CD14-positive monocyte (primary cell): Measurements from ENCODE around the gene SLC25A26. TPM values are rescaled to one million over a fixed set of nuclear protein-coding genes. Genes with fewer than 3 reads are reported as not detected.

Source experiments
- DNase-seq, 3 donors: peaks; one replicate each; pipeline ENCODE4 v3.0.0-alpha.2; 2011 to 2022
- H2AFZ ChIP-seq: 2 replicates; pipeline ENCODE4 v1.6.0; 2012; ENCODE audit warnings: mild to moderate bottlenecking, low read depth, low read length, inconsistent platforms; ENCODE audit not compliant: insufficient read depth, poor library complexity, severe bottlenecking
- H3K27ac ChIP-seq, 2 donors: 1 replicate in 1 of 2; 2 replicates in 1 of 2; pipeline ENCODE4 v1.5.1; 2012 to 2013; ENCODE audit warnings: low read length in 2 of 2, control low read depth in 1 of 2, inconsistent platforms in 1 of 2, low read depth in 1 of 2, mild to moderate bottlenecking in 1 of 2
- H3K27me3 ChIP-seq, 2 donors: one replicate each; pipeline versions ENCODE4 v1.6.0 to v1.6.1; 2011 to 2013; ENCODE audit warnings: low read length in 2 of 2; ENCODE audit not compliant: control insufficient read depth in 2 of 2, insufficient read depth in 2 of 2
- H3K36me3 ChIP-seq, 2 donors: replicated peaks in 1 of 2; 1 replicate in 1 of 2; 2 replicates in 1 of 2; pipeline versions ENCODE4 v1.5.1 to v1.6.1; 2012 to 2013; ENCODE audit warnings: low read length in 2 of 2, control low read depth in 1 of 2, inconsistent platforms in 1 of 2, mild to moderate bottlenecking in 1 of 2; ENCODE audit not compliant: insufficient read depth in 2 of 2, control insufficient read depth in 1 of 2
- H3K4me1 ChIP-seq, 2 donors: 1 replicate in 1 of 2; 2 replicates in 1 of 2; pipeline versions ENCODE4 v1.5.1 to v1.6.1; 2012 to 2013; ENCODE audit warnings: low read length in 2 of 2, control low read depth in 1 of 2, inconsistent platforms in 1 of 2, mild to moderate bottlenecking in 1 of 2, moderate library complexity in 1 of 2; ENCODE audit not compliant: insufficient read depth in 2 of 2, control insufficient read depth in 1 of 2
- H3K4me2 ChIP-seq: replicated peaks from 2 replicates; pipeline ENCODE3; 2012; ENCODE audit warnings: low read length, moderate library complexity, mild to moderate bottlenecking; ENCODE audit not compliant: poor library complexity, severe bottlenecking; ENCODE audit errors: extremely low read depth
- H3K4me3 ChIP-seq, 3 experiments: fragments of 200-600 bp in 1 of 3; sonication (generic) in 1 of 3; replicated peaks in 1 of 3; 1 replicate in 2 of 3; 2 replicates in 1 of 3; pipeline ENCODE4 v1.5.1; 2011 to 2013; ENCODE audit warnings: low read length in 3 of 3, mild to moderate bottlenecking in 3 of 3, control low read depth in 2 of 3, low read depth in 2 of 3, inconsistent platforms in 1 of 3, moderate library complexity in 1 of 3
- H3K79me2 ChIP-seq: 2 replicates; pipeline ENCODE4 v1.6.0; 2012; ENCODE audit warnings: mild to moderate bottlenecking, control low read depth, inconsistent platforms, low read length, moderate library complexity; ENCODE audit not compliant: insufficient read depth
- H3K9ac ChIP-seq: 2 replicates; pipeline ENCODE4 v1.6.0; 2017; ENCODE audit warnings: low read length, mild to moderate bottlenecking; ENCODE audit not compliant: insufficient read depth, poor library complexity, severe bottlenecking
- H3K9me3 ChIP-seq, 2 donors: replicated peaks in 1 of 2; 1 replicate in 1 of 2; 2 replicates in 1 of 2; pipeline versions ENCODE4 v1.5.1 to v1.6.1; 2012 to 2013; ENCODE audit warnings: low read length in 2 of 2, control low read depth in 1 of 2; ENCODE audit not compliant: control insufficient read depth in 1 of 2, insufficient read depth in 1 of 2
- H4K20me1 ChIP-seq: 2 replicates; pipeline ENCODE4 v1.6.0; 2012; ENCODE audit warnings: mild to moderate bottlenecking, low read length, control low read depth, moderate library complexity; ENCODE audit not compliant: insufficient read depth
- H3K27ac Mint-ChIP-seq, 7 donors: one replicate each; pipeline ENCODE4 v1.8.0; 2020; ENCODE audit warnings: mild to moderate bottlenecking in 7 of 7, mixed read lengths in 7 of 7, moderate library complexity in 6 of 7, inconsistent platforms in 2 of 7
- H3K27me3 Mint-ChIP-seq, 3 donors: one replicate each; pipeline ENCODE4 v1.8.0; 2021 to 2022; ENCODE audit warnings: low read depth in 3 of 3, mild to moderate bottlenecking in 3 of 3, mixed read lengths in 3 of 3, moderate library complexity in 3 of 3, inconsistent platforms in 1 of 3
- H3K36me3 Mint-ChIP-seq, 2 donors: one replicate each; pipeline ENCODE4 v1.8.0; 2020; ENCODE audit warnings: mixed read lengths in 2 of 2, inconsistent platforms in 1 of 2, mild to moderate bottlenecking in 1 of 2
- H3K4me1 Mint-ChIP-seq: one replicate; pipeline ENCODE4 v1.8.0; 2020; ENCODE audit warnings: mild to moderate bottlenecking, mixed read lengths
- H3K4me3 Mint-ChIP-seq, 2 donors: one replicate each; pipeline ENCODE4 v1.8.0; 2020; ENCODE audit warnings: mild to moderate bottlenecking in 2 of 2, mixed read lengths in 2 of 2, moderate library complexity in 1 of 2
- H3K9me3 Mint-ChIP-seq, 7 donors: one replicate each; pipeline ENCODE4 v1.8.0; 2020 to 2022; ENCODE audit warnings: mixed read lengths in 7 of 7, mild to moderate bottlenecking in 6 of 7, moderate library complexity in 6 of 7, inconsistent platforms in 2 of 7
- WGBS: methylation state at CpG from one replicate; pipeline ENCODE4 v1.1.5; 2013; ENCODE audit warnings: missing lambda C conversion rate; ENCODE audit not compliant: insufficient coverage; 5-methylcytosine and 5-hydroxymethylcytosine counted together
- intact Hi-C, 2 donors: fragments of 100-400 bp; cut with micrococcal nuclease; formaldehyde crosslinking; loops; one replicate each; pipeline versions ENCODE4 v1.15.0 to v1.15.1; 2023
- polyA plus RNA-seq, 3 donors: library from polyadenylated mRNA; depleted of rRNA in 1 of 3; unstranded in 2 of 3; stranded (reverse) in 1 of 3; fragments of 300-500 nt in 2 of 3; fragments of >200 nt in 1 of 3; fragmentation: Illumina TruSeq in 2 of 3; gene quantifications; 1 replicate in 2 of 3; 2 replicates in 1 of 3; pipeline ENCODE4 v1.2.3, GENCODE V29; 2012 to 2021
- TF ChIP-seq, protein P1 (sequence below): fragments of 200-600 bp; IDR thresholded peaks from one replicate; pipeline ENCODE4 v1.8.0; 2022; ENCODE audit warnings: antibody characterized with exemption, mild to moderate bottlenecking

The SLC25A26 gene
- polyA plus RNA-seq, 3 donors = 11.6 to 23.0 (median 14.4) TPM

DNA sequence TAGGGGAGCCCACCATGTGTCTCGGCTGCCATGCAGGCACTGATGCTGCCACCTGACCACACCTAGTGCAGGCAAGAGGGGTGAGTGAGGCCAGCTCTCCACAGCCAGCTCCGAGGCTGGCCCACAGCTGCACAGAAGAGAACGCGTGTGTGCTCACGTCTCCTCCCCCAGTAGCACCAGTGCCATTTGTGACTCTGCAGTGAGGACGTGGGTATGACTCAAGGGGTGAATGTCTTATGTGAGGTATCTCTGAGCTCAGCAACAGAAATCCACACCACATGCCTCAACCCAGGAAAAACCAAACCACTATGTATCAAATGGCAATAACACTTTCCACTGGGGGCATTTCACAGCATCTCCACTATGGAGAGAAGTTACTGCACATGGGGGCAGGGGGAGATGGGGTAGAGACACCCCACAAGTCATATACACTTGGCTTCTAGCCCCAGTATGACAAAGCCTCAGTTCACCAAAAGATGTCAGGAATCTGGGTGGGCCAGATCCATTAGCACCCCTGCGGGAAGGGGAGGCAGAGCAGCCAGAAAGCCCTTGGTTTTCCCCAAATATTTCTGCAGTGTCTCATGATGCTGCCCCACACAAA lies 192.4 kb downstream of the SLC25A26 start:
- TF ChIP-seq, protein P1, sequence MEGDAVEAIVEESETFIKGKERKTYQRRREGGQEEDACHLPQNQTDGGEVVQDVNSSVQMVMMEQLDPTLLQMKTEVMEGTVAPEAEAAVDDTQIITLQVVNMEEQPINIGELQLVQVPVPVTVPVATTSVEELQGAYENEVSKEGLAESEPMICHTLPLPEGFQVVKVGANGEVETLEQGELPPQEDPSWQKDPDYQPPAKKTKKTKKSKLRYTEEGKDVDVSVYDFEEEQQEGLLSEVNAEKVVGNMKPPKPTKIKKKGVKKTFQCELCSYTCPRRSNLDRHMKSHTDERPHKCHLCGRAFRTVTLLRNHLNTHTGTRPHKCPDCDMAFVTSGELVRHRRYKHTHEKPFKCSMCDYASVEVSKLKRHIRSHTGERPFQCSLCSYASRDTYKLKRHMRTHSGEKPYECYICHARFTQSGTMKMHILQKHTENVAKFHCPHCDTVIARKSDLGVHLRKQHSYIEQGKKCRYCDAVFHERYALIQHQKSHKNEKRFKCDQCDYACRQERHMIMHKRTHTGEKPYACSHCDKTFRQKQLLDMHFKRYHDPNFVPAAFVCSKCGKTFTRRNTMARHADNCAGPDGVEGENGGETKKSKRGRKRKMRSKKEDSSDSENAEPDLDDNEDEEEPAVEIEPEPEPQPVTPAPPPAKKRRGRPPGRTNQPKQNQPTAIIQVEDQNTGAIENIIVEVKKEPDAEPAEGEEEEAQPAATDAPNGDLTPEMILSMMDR = no peak
- Histone ChIP-seq H3K4me2 (no peak overlapping the region), H3K4me1 (no peaks in the 10 kb centered on the region), H3K36me3 (no peaks in the 10 kb centered on the region), H3K9ac (no peak overlapping the region), H3K4me3 (no peak overlapping the region), H4K20me1 (no peaks in the 10 kb centered on the region), H3K27me3 (no peaks in the 10 kb centered on the region), H3K9me3 (no peaks in the 10 kb centered on the region), H3K27ac (no peak overlapping the region), H3K79me2 (no peaks in the 10 kb centered on the region), H2AFZ (no peak overlapping the region)
- peaks cover 0 to 1% (median 0%) of the 10 kb centered on the region in 3 donors for H3K27me3 Mint-ChIP-seq
- no peaks in the 10 kb centered on the region for H3K4me1 Mint-ChIP-seq
- peaks cover 0 to 2% (median 0%) of the 10 kb centered on the region in 7 donors for H3K9me3 Mint-ChIP-seq
- DNase-seq = no peak
- H3K27ac Mint-ChIP-seq = no peak overlapping the region
- intact Hi-C loops = no loop called here
- 100% methylated on average over 2 of the region's 7 CpGs for WGBS
- no peak overlapping the region for H3K4me3 Mint-ChIP-seq
- peaks cover 9 to 13% of the 10 kb centered on the region in 2 donors for H3K36me3 Mint-ChIP-seq

DNA sequence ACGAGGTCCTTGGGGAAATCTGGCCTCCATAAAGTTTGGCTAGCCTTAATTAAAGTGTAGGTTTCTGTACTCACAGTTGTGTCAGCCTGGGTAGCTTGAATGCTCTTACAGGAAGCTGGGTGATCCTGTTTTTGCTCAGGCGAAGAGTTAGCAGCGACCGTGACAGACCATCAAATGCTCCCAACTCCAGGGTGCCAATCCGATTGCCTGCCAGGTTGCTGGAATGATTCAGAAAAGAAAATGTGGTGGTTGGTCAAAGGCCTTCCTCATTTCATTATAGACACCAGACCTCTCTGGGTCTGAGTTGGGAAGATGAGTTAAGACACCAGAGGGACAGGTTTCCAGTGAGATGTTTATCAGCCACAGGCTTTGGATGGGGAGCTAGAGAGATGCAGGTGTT lies 194.0 kb downstream of the SLC25A26 start:
- TF ChIP-seq, protein P1 = no peak
- H3K27me3 ChIP-seq = no peaks in the 10 kb centered on the region
- intact Hi-C loops = no loop called here
- H3K36me3 ChIP-seq = no peaks in the 10 kb centered on the region
- H3K9me3 Mint-ChIP-seq = peaks cover 0 to 11% (median 3%) of the 10 kb centered on the region in 7 donors
- H3K4me3 Mint-ChIP-seq = no peak overlapping the region
- no peak overlapping the region for H3K4me3 ChIP-seq
- H4K20me1 ChIP-seq = no peaks in the 10 kb centered on the region
- no peak overlapping the region for H3K9ac ChIP-seq
- H3K27ac Mint-ChIP-seq = no peak overlapping the region
- H3K27me3 Mint-ChIP-seq = peaks cover 0 to 1% (median 0%) of the 10 kb centered on the region in 3 donors
- no peak overlapping the region for H3K4me2 ChIP-seq
- no peak for DNase-seq
- no peak overlapping the region for H3K27ac ChIP-seq
- 100% methylated on average over 2 of the region's 5 CpGs for WGBS
- H3K36me3 Mint-ChIP-seq = peaks cover 9 to 13% of the 10 kb centered on the region in 2 donors
- no peak overlapping the region for H2AFZ ChIP-seq
- no peaks in the 10 kb centered on the region for H3K4me1 Mint-ChIP-seq
- H3K9me3 ChIP-seq = peaks cover 0 to 4% of the 10 kb centered on the region in 2 donors
- H3K4me1 ChIP-seq = no peaks in the 10 kb centered on the region
- no peaks in the 10 kb centered on the region for H3K79me2 ChIP-seq
